GM12801 (cell line): ENCODE measurements around the gene JPH3.

ENCODE experiments used
- CTCF ChIP-seq: IDR thresholded peaks from one replicate; pipeline ENCODE4 v1.5.1; 2011; ENCODE audit warnings: control low read depth; ENCODE audit not compliant: insufficient read length; ENCODE audit errors: extremely low read depth

JPH3 gene

DNA sequence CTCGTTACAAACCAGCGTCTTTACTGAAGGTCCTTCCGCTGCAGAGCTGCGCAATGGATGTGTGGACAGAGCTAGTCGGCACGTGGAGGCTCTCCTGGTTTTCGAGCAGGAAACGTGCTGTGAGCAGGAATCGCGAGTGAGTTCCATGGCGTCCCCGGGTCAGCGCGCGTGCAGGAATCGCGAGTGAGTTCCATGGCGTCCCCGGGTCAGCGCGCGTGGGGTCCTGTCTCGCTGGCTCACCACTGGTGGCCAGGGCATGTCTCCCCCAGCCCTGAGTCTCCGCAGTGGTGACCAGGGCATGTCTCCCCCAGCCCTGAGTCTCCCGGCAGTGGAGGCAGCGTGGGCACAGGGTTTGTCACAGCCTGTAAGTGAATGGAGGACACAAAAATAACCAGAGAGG lies 100.8 kb downstream of the JPH3 start:
- no peak for TF ChIP-seq CTCF

GRCh38 chr16:87703835-87704375 lies 101.6 kb downstream of the JPH3 start:
- no peak for TF ChIP-seq CTCF

DNA sequence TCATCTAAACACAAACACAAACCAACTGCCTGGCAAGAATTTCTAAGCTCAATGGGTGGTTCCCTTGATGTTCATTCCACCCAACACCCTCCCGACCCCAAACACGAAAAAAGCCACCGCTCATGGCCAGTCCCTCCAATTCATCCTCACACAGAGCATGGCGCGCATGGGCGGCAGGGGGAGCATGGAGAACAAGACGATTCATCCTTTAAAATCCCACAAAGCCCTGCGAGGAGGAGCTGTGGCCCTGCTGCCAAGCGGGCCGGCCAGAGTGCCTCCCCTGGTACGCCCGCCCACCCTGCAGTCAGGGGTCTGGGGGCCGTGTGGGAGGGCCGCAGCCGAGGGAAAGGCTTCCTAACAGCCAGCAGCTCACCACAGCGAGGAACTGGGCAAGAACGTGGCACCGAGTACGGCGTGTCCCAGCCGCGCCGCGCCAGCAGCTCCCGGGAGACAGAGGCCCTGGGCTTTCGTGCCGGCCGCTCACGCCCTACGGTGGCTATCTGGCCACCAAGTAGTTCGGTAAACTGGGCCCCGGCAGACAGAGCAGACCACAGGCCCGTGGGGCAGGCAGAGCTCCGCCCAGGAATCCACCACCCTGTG lies 102.5 kb downstream of the JPH3 start:
- TF ChIP-seq CTCF, result no peak

- no peak for TF ChIP-seq CTCF
Observed at GRCh38 chr16:87705771-87706277, 103.5 kb downstream of the JPH3 start.

DNA sequence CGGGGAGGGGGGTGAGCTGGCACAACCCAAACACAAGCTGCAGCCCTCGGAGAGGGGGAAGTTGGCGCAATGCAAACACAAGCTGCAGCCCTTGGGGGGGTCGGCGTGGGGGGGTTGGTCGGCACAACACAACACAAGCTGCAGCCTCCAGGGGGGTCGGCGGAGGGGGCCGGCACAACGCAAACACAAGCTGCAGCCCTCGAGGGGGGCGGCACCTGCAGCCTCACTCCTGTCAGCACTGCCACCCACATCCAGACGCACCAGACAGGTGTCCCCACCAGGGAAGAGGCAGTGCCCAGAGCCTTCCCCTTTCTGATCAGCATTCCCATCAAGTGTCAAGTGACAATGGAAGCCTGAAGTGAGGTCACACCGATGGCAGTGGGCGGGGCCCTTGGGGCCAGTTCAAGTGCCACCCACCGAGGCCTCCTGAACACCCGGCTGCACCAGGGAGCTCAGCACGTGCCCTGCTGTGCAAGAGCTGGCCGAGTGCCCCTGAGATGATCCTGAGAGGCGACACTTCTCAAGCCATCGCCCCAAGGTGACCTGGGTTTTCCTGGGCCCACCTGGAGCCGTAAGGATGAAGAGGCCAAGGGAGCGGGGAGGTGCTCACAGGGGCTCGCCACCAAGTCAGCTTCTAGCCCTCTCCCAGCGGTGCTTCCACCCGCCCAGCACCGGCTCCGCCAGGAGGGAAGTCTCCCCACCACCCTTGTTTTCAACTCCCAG lies 104.1 kb downstream of the JPH3 start:
- TF ChIP-seq CTCF, result no peak

- no peak for TF ChIP-seq CTCF
Observed at GRCh38 chr16:87707097-87707496, 104.8 kb downstream of the JPH3 start.

GRCh38 chr16:87707714-87708580 lies 105.6 kb downstream of the JPH3 start:
- no peak for TF ChIP-seq CTCF
